GM12878 (cell line): ENCODE measurements around the gene PRKCE. TPM values are rescaled to one million over a fixed set of nuclear protein-coding genes. Genes with fewer than 3 reads are reported as not detected.

Source experiments
- ATAC-seq: fragments of 200-7000 bp; cut with Tn5 transposase; 3 replicates; pipeline ENCODE4 v1.9.1; 2020; ENCODE audit warnings: mild to moderate bottlenecking, moderate library complexity
- BruUV-seq: library from RNA; stranded (reverse); fragments of 400-500 nt; replicated peaks from 2 replicates; lab custom pipeline; 2021; lab: Mats Ljungman, UMichigan
- CTCF ChIA-PET: fragments of 300-600 bp; sonication (Branson Sonifier 250); formaldehyde crosslinking; extraction: SDS; loops from one replicate; lab custom pipeline; 2021; ENCODE audit warnings: inconsistent platforms; lab: Yijun Ruan, JAX
- POLR2A ChIA-PET: fragments of 350-600 bp; formaldehyde crosslinking; extraction: SDS; loops from one replicate; lab custom pipeline; 2021; ENCODE audit warnings: inconsistent platforms; lab: Charles Lee
- RAD21 ChIA-PET: fragments of 300-600 bp; sonication (Branson Sonifier 250); formaldehyde crosslinking; loops from one replicate; lab custom pipeline; 2023; ENCODE audit warnings: antibody characterized with exemption; ENCODE audit not compliant: unreplicated experiment; lab: Charles Lee
- SMC1A ChIA-PET: fragments of 300-600 bp; sonication (Branson Sonifier 250); formaldehyde crosslinking; loops from one replicate; lab custom pipeline; 2023; ENCODE audit not compliant: unreplicated experiment, uncharacterized antibody; lab: Charles Lee
- DNase-seq: peaks from one replicate; pipeline ENCODE4 v3.0.0-alpha.2; 2011; ENCODE audit warnings: low read depth, low spot score
- FAIRE-seq: peaks from 3 replicates; lab custom pipeline; 2011; peaks lifted over from hg19 to GRCh38; lab: Jason Lieb, UNC
- H2AFZ ChIP-seq: 2 replicates; pipeline ENCODE4 v1.6.0; 2011; ENCODE audit warnings: low read depth, low read length, control low read depth; ENCODE audit not compliant: control insufficient read depth
- H3K27ac ChIP-seq: 2 replicates; pipeline ENCODE4 v1.5.1; 2011; ENCODE audit warnings: control low read depth; ENCODE audit not compliant: control insufficient read depth, insufficient read depth
- H3K27me3 ChIP-seq, 2 experiments: replicated peaks in 1 of 2; 2 replicates each; pipeline versions ENCODE4 v1.6.0 to v1.6.1; 2011; ENCODE audit warnings: low read length in 1 of 2; ENCODE audit not compliant: control insufficient read depth in 2 of 2, insufficient read depth in 2 of 2
- H3K36me3 ChIP-seq, 2 experiments: 2 replicates each; pipeline ENCODE4 v1.5.1; 2011; ENCODE audit warnings: low read length in 1 of 2; ENCODE audit not compliant: control insufficient read depth in 2 of 2, insufficient read depth in 2 of 2
- H3K4me1 ChIP-seq: 2 replicates; pipeline ENCODE4 v1.6.1; 2011; ENCODE audit warnings: mild to moderate bottlenecking, low read length, moderate library complexity, mixed read lengths; ENCODE audit not compliant: control insufficient read depth, insufficient read depth
- H3K4me2 ChIP-seq: 2 replicates; pipeline ENCODE4 v1.6.0; 2011; ENCODE audit warnings: control low read depth; ENCODE audit not compliant: control insufficient read depth, insufficient read depth
- H3K4me3 ChIP-seq: fragments of 200-600 bp; sonication (generic); 2 replicates; pipeline ENCODE4 v1.5.1; 2016
- H3K79me2 ChIP-seq: 2 replicates; pipeline ENCODE4 v1.6.0; 2011; ENCODE audit warnings: low read length; ENCODE audit not compliant: control insufficient read depth, insufficient read depth
- H3K9ac ChIP-seq: 2 replicates; pipeline ENCODE4 v1.8.0; 2011; ENCODE audit warnings: low read length, control low read depth, mixed read lengths; ENCODE audit not compliant: control insufficient read depth, insufficient read depth
- H3K9me3 ChIP-seq: replicated peaks from 3 replicates; pipeline ENCODE4 v1.5.1; 2011; ENCODE audit warnings: mild to moderate bottlenecking, low read length; ENCODE audit not compliant: control insufficient read depth, insufficient read depth
- H4K20me1 ChIP-seq: 2 replicates; pipeline ENCODE4 v1.6.0; 2011; ENCODE audit not compliant: control insufficient read depth, insufficient read depth
- BHLHE40 ChIP-seq, 2 experiments: fragments of 450-650 bp in 1 of 2; IDR thresholded peaks; 2 replicates each; pipeline ENCODE4 v1.6.1; 2011 to 2017; ENCODE audit warnings: low read depth in 2 of 2, borderline replicate concordance in 1 of 2, improper control_type of control experiment in 1 of 2, low read length in 1 of 2, mild to moderate bottlenecking in 1 of 2
- BRCA1 ChIP-seq: IDR thresholded peaks from 2 replicates; pipeline ENCODE4 v1.6.1; 2011; ENCODE audit warnings: low read depth, low read length, improper control_type of control experiment
- CHD1 ChIP-seq: IDR thresholded peaks from 2 replicates; pipeline ENCODE4 v1.6.1; 2012; ENCODE audit warnings: low read depth, low read length, improper control_type of control experiment
- DPF2 ChIP-seq: fragments of 450-650 bp; IDR thresholded peaks from 2 replicates; pipeline ENCODE4 v1.6.1; 2017; ENCODE audit warnings: mild to moderate bottlenecking
- IKZF1 ChIP-seq: fragments of 450-650 bp; conservative IDR thresholded peaks from 2 replicates; pipeline ENCODE4 v1.6.1; 2017; ENCODE audit warnings: antibody characterized with exemption, mild to moderate bottlenecking
- IKZF2 ChIP-seq, 2 experiments: fragments of 450-650 bp; IDR thresholded peaks; 2 replicates each; pipeline ENCODE4 v1.6.1; 2017; ENCODE audit warnings: mild to moderate bottlenecking in 2 of 2, moderate library complexity in 2 of 2
- JUND ChIP-seq: IDR thresholded peaks from 2 replicates; pipeline ENCODE4 v1.6.1; 2012; ENCODE audit warnings: low read depth, mild to moderate bottlenecking, low read length, improper control_type of control experiment, moderate library complexity
- LARP7 ChIP-seq: fragments of 450-650 bp; IDR thresholded peaks from 2 replicates; pipeline ENCODE4 v1.6.1; 2017; ENCODE audit warnings: mild to moderate bottlenecking
- MXI1 ChIP-seq: fragments of 150-350 bp; IDR thresholded peaks from 2 replicates; pipeline ENCODE4 v1.6.1; 2011; ENCODE audit warnings: low read depth, mild to moderate bottlenecking, inconsistent platforms, low read length, improper control_type of control experiment
- PAX5 ChIP-seq: IDR thresholded peaks from 2 replicates; pipeline ENCODE4 v1.6.1; 2011; ENCODE audit warnings: low read depth, low read length, borderline replicate concordance
- SMARCA5 ChIP-seq: fragments of 450-650 bp; IDR thresholded peaks from 2 replicates; pipeline ENCODE4 v1.6.1; 2017; ENCODE audit warnings: mild to moderate bottlenecking
- SPI1 ChIP-seq: IDR thresholded peaks from 2 replicates; pipeline ENCODE4 v1.6.1; 2011; ENCODE audit warnings: low read depth, mild to moderate bottlenecking, low read length, moderate library complexity, borderline replicate concordance; ENCODE audit not compliant: insufficient read depth
- TCF12 ChIP-seq: IDR thresholded peaks from 2 replicates; pipeline ENCODE4 v1.6.1; 2011; ENCODE audit warnings: low read depth, mild to moderate bottlenecking, low read length
- ZNF274 ChIP-seq: IDR thresholded peaks from one replicate; pipeline ENCODE4 v1.8.0; 2011; ENCODE audit not compliant: insufficient read length, insufficient read depth
- ZSCAN29 ChIP-seq: fragments of 450-650 bp; IDR thresholded peaks from 2 replicates; pipeline ENCODE4 v1.6.1; 2017; ENCODE audit warnings: mild to moderate bottlenecking, moderate library complexity
- WGBS: methylation state at CpG from one replicate; pipeline ENCODE4 v1.1.6; 2016; ENCODE audit warnings: low lambda C conversion rate; ENCODE audit not compliant: insufficient replicate concordance, insufficient coverage; ENCODE audit errors: missing lambda C conversion rate; 5-methylcytosine and 5-hydroxymethylcytosine counted together
- in situ Hi-C: fragments of 300-500 bp; cut with MboI; formaldehyde crosslinking; loops from 9 replicates; pipeline ENCODE4 v1.14.3; 2018; ENCODE audit warnings: mixed read lengths
- intact Hi-C: fragments of 100-400 bp; cut with micrococcal nuclease; formaldehyde crosslinking; loops from one replicate; pipeline ENCODE4 v1.14.2; 2022; ENCODE audit not compliant: unreplicated experiment
- polyA plus RNA-seq, 11 experiments: library from polyadenylated mRNA; depleted of rRNA in 4 of 11; unstranded in 6 of 11; stranded (reverse) in 5 of 11; fragments of >200 nt; fragmentation: Nextera tagmentation in 4 of 11; fragmentation: Illumina TruSeq in 1 of 11; extraction: Ambion mirVana in 4 of 11; extraction: Trizol in 1 of 11; gene quantifications; 1 replicate in 1 of 11; 2 replicates in 10 of 11; pipeline versions ENCODE4 v1.2.1 to v1.2.3, GENCODE V29; 2011 to 2016; ENCODE audit warnings: inconsistent platforms in 2 of 11, missing spikeins in 2 of 11, low read depth in 1 of 11
- total RNA-seq, 4 experiments: library from RNA; depleted of rRNA in 3 of 4; stranded (reverse); fragments of >200 nt in 3 of 4; fragmentation: Illumina TruSeq in 1 of 4; extraction: Trizol in 1 of 4; gene quantifications; 2 replicates each; pipeline versions ENCODE4 v1.2.1 to v1.2.3, GENCODE V29; 2013 to 2021
- TF ChIP-seq, protein P1 (sequence below): fragments of 450-650 bp; IDR thresholded peaks from 2 replicates; pipeline ENCODE4 v1.6.1; 2016; ENCODE audit warnings: mild to moderate bottlenecking, moderate library complexity, borderline replicate concordance
- TF ChIP-seq, protein P2 (sequence below): IDR thresholded peaks from 2 replicates; pipeline ENCODE4 v1.6.1; 2012; ENCODE audit warnings: low read depth, low read length, improper control_type of control experiment

Gene PRKCE
- total and polyA plus RNA-seq, 10 of the 15 experiments (the other 5 are each of a cell fraction or from before 2014, with no cell fraction given), result 2.6 to 28.2 (median 11.3) TPM

DNA sequence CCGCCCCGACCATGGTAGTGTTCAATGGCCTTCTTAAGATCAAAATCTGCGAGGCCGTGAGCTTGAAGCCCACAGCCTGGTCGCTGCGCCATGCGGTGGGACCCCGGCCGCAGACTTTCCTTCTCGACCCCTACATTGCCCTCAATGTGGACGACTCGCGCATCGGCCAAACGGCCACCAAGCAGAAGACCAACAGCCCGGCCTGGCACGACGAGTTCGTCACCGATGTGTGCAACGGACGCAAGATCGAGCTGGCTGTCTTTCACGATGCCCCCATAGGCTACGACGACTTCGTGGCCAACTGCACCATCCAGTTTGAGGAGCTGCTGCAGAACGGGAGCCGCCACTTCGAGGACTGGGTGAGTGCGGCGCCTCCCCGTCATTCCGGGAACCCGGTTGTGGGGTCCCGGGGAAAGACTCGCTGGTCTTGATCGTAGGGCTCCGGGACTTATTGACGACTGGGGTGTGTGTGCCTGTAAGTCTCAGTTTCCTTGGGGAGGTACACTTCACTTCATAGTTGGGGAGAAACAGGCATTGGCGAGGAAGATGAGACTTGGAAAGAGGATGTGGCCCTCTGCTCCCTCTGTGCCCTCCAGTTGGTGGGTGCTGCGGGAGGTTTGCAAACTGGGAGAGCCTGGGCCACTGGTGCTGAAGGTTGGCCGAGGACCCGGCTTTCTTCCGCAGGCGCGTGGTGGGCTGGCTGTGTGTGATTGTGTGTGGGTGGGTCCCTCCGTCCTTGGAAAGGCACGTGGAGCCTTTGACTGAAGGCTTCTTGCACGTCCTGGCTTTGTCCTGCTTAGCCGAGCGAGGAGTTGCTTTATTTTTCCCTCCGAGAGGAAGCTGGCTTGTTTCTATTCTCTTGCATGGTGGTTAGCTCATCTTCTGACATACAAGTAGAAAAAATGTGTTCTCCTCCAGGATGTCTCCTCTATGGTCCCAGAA lies 886 bp downstream of the PRKCE start:
- peak; percentile 47 for FAIRE-seq
- ChIA-PET CTCF (interaction anchor here (0.6 to 8.2 kb wide), 20 partner anchors 8 to 304 kb away, joined by 3 to 98 read pairs (median 4); no protein-coding TSS in a partner anchor), SMC1A (interaction anchor here (0.6 to 8.8 kb wide), 18 partner anchors 11 to 283 kb away, joined by 3 to 110 read pairs (median 6); no protein-coding TSS in a partner anchor)

More for the DNA sequence above, 886 bp downstream of the PRKCE start:
- Histone ChIP-seq H3K27ac (peak overlapping the region; percentile 77), H3K4me1 (no peaks in the 10 kb centered on the region), H4K20me1 (no peaks in the 10 kb centered on the region), H2AFZ (peak overlapping the region; percentile 61), H3K4me3 (peak overlapping the region; percentile 97), H3K9ac (peak overlapping the region; percentile 88), H3K27me3 (no peaks in the 10 kb centered on the region), H3K9me3 (no peaks in the 10 kb centered on the region), H3K79me2 (peaks cover 48% of the 10 kb centered on the region), H3K4me2 (peak overlapping the region; percentile 43), H3K36me3 (peaks cover 0 to 2% of the 10 kb centered on the region in 2 experiments; a peak in 1 of 4 replicates)
- ChIA-PET RAD21 (interaction anchor here (0.6 to 6.1 kb wide), 17 partner anchors 8 to 283 kb away, joined by 3 to 79 read pairs (median 6); no protein-coding TSS in a partner anchor), POLR2A (interaction anchor here (0.6 to 5.6 kb wide), 13 partner anchors 12 to 396 kb away, joined by 3 to 51 read pairs (median 4); no protein-coding TSS in a partner anchor)
- TF ChIP-seq CHD1 (no peak), IKZF2 (IDR thresholded peaks at IDR 0.05) (peak in 1 of 2 experiments; percentile 51; a peak in 1 of 4 replicates), SPI1 (peak; percentile 27; the same call in 1 of the 2 replicates), LARP7 (peak; percentile 51; the same call in 1 of the 2 replicates), PAX5 (0 out of 2 replicates have a peak, but pooled peaks have one; percentile 10), JUND (0 out of 2 replicates have a peak, but pooled peaks have one; percentile 13), ZSCAN29 (no peak), SMARCA5 (no peak), ZNF274 (no peak), BRCA1 (no peak), BHLHE40 (IDR thresholded peaks at IDR 0.05; ENCODE audit: borderline replicate concordance in 1 of 2, low read depth in 2 of 2, low read length in 1 of 2) (peak in 1 of 2 experiments; percentile 29; a peak in 1 of 4 replicates), MXI1 (peak; percentile 86), TCF12 (no peak), IKZF1 (peak; percentile 38), DPF2 (0 out of 2 replicates have a peak, but pooled peaks have one; percentile 23)
- TF ChIP-seq, protein P1, sequence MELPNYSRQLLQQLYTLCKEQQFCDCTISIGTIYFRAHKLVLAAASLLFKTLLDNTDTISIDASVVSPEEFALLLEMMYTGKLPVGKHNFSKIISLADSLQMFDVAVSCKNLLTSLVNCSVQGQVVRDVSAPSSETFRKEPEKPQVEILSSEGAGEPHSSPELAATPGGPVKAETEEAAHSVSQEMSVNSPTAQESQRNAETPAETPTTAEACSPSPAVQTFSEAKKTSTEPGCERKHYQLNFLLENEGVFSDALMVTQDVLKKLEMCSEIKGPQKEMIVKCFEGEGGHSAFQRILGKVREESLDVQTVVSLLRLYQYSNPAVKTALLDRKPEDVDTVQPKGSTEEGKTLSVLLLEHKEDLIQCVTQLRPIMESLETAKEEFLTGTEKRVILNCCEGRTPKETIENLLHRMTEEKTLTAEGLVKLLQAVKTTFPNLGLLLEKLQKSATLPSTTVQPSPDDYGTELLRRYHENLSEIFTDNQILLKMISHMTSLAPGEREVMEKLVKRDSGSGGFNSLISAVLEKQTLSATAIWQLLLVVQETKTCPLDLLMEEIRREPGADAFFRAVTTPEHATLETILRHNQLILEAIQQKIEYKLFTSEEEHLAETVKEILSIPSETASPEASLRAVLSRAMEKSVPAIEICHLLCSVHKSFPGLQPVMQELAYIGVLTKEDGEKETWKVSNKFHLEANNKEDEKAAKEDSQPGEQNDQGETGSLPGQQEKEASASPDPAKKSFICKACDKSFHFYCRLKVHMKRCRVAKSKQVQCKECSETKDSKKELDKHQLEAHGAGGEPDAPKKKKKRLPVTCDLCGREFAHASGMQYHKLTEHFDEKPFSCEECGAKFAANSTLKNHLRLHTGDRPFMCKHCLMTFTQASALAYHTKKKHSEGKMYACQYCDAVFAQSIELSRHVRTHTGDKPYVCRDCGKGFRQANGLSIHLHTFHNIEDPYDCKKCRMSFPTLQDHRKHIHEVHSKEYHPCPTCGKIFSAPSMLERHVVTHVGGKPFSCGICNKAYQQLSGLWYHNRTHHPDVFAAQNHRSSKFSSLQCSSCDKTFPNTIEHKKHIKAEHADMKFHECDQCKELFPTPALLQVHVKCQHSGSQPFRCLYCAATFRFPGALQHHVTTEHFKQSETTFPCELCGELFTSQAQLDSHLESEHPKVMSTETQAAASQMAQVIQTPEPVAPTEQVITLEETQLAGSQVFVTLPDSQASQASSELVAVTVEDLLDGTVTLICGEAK, result peak; percentile 25; the same call in 1 of the 2 replicates
- TF ChIP-seq, protein P2, sequence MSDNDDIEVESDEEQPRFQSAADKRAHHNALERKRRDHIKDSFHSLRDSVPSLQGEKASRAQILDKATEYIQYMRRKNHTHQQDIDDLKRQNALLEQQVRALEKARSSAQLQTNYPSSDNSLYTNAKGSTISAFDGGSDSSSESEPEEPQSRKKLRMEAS, result peak; percentile 82; the same call in 1 of the 2 replicates
- in situ Hi-C loops, result loop anchor here (5.0 kb wide), 1 partner anchor 75 kb away; no protein-coding TSS in a partner anchor
- BruUV-seq, result no TSS peak
- ATAC-seq, result peak; percentile 18
- WGBS, result 7% methylated on average over 52 of the region's 53 CpGs
- intact Hi-C loops, result loop anchor here (5.0 kb wide), 1 partner anchor 40 kb away; no protein-coding TSS in a partner anchor
- no peak for DNase-seq
